ENCODE results near the gene CYTH3. TPM values are rescaled to one million over a fixed set of nuclear protein-coding genes. Genes with fewer than 3 reads are reported as not detected.

Gene CYTH3
- total and polyA plus RNA-seq, 9 of the 15 experiments (the other 6 are each of a cell fraction or from before 2014, with no cell fraction given), result 0.25 to 15.2 (median 11.4) TPM

DNA sequence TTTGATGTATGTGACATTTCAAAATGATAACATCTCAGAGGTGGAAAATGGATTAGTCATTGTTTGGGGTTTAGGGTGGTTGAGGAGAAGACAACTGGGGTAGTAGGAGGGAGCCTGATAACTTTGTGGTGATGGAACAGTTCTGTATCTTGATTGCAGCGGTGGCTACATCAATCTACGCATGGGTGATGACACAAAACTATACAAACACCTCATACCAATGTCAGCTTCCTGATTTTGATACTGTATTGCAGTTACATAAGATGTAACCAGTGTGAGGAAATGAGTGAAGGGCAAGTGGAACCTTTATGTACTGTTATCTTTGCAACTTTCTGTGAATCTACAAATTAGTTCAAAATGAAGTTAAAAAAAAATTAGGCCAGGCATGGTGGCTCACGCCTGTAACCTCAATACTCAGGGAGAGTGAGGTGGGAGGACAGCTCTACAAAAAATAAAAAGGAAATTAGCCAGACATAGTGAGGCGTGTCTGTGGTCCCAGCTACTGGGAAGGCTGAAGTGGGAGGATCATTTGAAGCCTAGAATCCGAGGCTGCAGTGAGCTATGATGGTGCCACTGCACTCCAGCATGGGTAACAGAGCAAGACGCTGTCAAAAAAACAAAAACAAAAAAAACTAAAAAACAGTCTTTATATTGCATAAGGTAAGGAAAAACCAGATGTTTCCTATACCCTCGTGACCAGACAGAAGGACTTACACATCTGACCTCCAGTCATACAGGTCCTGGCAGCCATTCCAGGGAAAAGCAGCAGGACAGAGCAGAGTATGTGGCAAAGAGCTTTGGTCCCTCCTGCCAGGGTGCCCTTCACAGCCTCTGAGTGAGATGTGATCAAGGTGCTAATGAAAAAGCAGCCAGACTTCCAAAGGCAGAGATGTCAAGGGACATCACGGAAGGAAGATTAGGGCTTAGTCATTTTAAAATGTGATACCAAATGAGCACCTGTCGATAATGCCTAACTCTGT, 50.8 kb downstream of the CYTH3 start (continued):
- TF ChIP-seq, protein P1, sequence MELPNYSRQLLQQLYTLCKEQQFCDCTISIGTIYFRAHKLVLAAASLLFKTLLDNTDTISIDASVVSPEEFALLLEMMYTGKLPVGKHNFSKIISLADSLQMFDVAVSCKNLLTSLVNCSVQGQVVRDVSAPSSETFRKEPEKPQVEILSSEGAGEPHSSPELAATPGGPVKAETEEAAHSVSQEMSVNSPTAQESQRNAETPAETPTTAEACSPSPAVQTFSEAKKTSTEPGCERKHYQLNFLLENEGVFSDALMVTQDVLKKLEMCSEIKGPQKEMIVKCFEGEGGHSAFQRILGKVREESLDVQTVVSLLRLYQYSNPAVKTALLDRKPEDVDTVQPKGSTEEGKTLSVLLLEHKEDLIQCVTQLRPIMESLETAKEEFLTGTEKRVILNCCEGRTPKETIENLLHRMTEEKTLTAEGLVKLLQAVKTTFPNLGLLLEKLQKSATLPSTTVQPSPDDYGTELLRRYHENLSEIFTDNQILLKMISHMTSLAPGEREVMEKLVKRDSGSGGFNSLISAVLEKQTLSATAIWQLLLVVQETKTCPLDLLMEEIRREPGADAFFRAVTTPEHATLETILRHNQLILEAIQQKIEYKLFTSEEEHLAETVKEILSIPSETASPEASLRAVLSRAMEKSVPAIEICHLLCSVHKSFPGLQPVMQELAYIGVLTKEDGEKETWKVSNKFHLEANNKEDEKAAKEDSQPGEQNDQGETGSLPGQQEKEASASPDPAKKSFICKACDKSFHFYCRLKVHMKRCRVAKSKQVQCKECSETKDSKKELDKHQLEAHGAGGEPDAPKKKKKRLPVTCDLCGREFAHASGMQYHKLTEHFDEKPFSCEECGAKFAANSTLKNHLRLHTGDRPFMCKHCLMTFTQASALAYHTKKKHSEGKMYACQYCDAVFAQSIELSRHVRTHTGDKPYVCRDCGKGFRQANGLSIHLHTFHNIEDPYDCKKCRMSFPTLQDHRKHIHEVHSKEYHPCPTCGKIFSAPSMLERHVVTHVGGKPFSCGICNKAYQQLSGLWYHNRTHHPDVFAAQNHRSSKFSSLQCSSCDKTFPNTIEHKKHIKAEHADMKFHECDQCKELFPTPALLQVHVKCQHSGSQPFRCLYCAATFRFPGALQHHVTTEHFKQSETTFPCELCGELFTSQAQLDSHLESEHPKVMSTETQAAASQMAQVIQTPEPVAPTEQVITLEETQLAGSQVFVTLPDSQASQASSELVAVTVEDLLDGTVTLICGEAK (IDR thresholded peaks at IDR 0.05), result 0 out of 2 replicates have a peak, but pooled peaks have one; percentile 10
- TF ChIP-seq, protein P1 (CRISPR knock-in tag; IDR thresholded peaks at IDR 0.05), result no peak
- TF ChIP-seq BACH1 (tag; IDR thresholded peaks at IDR 0.05) (peak; percentile 46; the same call in 1 of the 2 replicates), CTBP1 (IDR thresholded peaks at IDR 0.05; ENCODE audit: borderline replicate concordance) (peak; percentile 90), CCNT2 (IDR thresholded peaks at IDR 0.05; ENCODE audit: borderline replicate concordance, extremely low read depth, insufficient read length, low read depth, low read length) (peak; percentile 84), KDM1A (IDR thresholded peaks at IDR 0.05) (peak; percentile 83 to 84), ZBTB8A (IDR thresholded peaks at IDR 0.05; ENCODE audit: partially characterized antibody) (no peak), ZNF224 (CRISPR knock-in tag; IDR thresholded peaks at IDR 0.05) (no peak), PHF21A (IDR thresholded peaks at IDR 0.05; ENCODE audit: borderline replicate concordance, low read depth) (no peak), KLF10 (CRISPR knock-in tag; IDR thresholded peaks at IDR 0.05) (0 out of 2 replicates have a peak, but pooled peaks have one; percentile 41), HDAC1 (IDR thresholded peaks at IDR 0.05) (peak in 1 of 2 experiments; percentile 65; a peak in 2 of 4 replicates), CXXC5 (CRISPR knock-in tag; IDR thresholded peaks at IDR 0.05) (peak; percentile 85), ZNF232 (CRISPR knock-in tag; IDR thresholded peaks at IDR 0.05) (no peak), ARID2 (IDR thresholded peaks at IDR 0.05) (no peak), HDAC8 (tag; IDR thresholded peaks at IDR 0.05) (no peak), CREB1 (IDR thresholded peaks at IDR 0.05) (peak; percentile 70; the same call in 1 of the 2 replicates), CREB1 (CRISPR knock-in tag; IDR thresholded peaks at IDR 0.05) (no peak)
- TF ChIP-seq, protein P2, sequence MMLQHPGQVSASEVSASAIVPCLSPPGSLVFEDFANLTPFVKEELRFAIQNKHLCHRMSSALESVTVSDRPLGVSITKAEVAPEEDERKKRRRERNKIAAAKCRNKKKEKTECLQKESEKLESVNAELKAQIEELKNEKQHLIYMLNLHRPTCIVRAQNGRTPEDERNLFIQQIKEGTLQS (IDR thresholded peaks at IDR 0.05), result peak; percentile 81
- TF ChIP-seq, protein P2 (CRISPR knock-in tag; conservative IDR thresholded peaks at IDR 0.05), result no peak

Measured in K562 (cell line).